Measurements from ENCODE around the gene LIMK1.

Gene LIMK1

GRCh38 chr7:74051629-74052410 lies 31.8 kb upstream of the LIMK1 start:
- Histone ChIP-seq H3K9me2 (replicated peaks; ENCODE audit: insufficient read depth, low read length) (no peaks in the 10 kb centered on the region), H3K4me3 (ENCODE audit: insufficient read depth, low read length, poor library complexity, severe bottlenecking) (no peak overlapping the region), H3K4me2 (ENCODE audit: low read depth, low read length, poor library complexity, severe bottlenecking) (no peak overlapping the region), H3K27ac (ENCODE audit: low read depth, low read length) (no peak overlapping the region), H3K79me2 (ENCODE audit: insufficient read depth, low read length) (no peaks in the 10 kb centered on the region), H3F3A (ENCODE audit: insufficient read depth) (no peaks in the 10 kb centered on the region), H3K9ac (ENCODE audit: low read length) (no peak overlapping the region), H3K36me3 (ENCODE audit: low read length) (no peaks in the 10 kb centered on the region), H3K9me3 (ENCODE audit: insufficient read depth, low read length) (no peaks in the 10 kb centered on the region), H4K20me1 (ENCODE audit: low read depth, low read length) (no peaks in the 10 kb centered on the region), H3K27me3 (ENCODE audit: low read length) (no peaks in the 10 kb centered on the region), H2AFZ (ENCODE audit: low read depth, low read length, severe bottlenecking) (no peak overlapping the region)
- TF ChIP-seq CTCF (IDR thresholded peaks at IDR 0.05; ENCODE audit: insufficient read depth, low read length, poor library complexity, severe bottlenecking) = no peak
- no peak for TF ChIP-seq EZH2phosphoT487 (conservative IDR thresholded peaks at IDR 0.05; ENCODE audit: low read length)

GRCh38 chr7:74052628-74053027 lies 31.0 kb upstream of the LIMK1 start:
- no peaks in the 10 kb centered on the region for H3F3A ChIP-seq (ENCODE audit: insufficient read depth)
- no peak overlapping the region for H3K27ac ChIP-seq (ENCODE audit: low read depth, low read length)
- H3K9ac ChIP-seq (ENCODE audit: low read length) = no peak overlapping the region
- H3K4me2 ChIP-seq (ENCODE audit: low read depth, low read length, poor library complexity, severe bottlenecking) = no peak overlapping the region
- H3K36me3 ChIP-seq (ENCODE audit: low read length) = no peaks in the 10 kb centered on the region
- no peak overlapping the region for H2AFZ ChIP-seq (ENCODE audit: low read depth, low read length, severe bottlenecking)
- H3K27me3 ChIP-seq (ENCODE audit: low read length) = no peaks in the 10 kb centered on the region
- no peaks in the 10 kb centered on the region for H3K79me2 ChIP-seq (ENCODE audit: insufficient read depth, low read length)
- no peaks in the 10 kb centered on the region for H4K20me1 ChIP-seq (ENCODE audit: low read depth, low read length)
- no peak overlapping the region for H3K4me3 ChIP-seq (ENCODE audit: insufficient read depth, low read length, poor library complexity, severe bottlenecking)
- no peak for TF ChIP-seq EZH2phosphoT487 (conservative IDR thresholded peaks at IDR 0.05; ENCODE audit: low read length)
- no peaks in the 10 kb centered on the region for H3K9me3 ChIP-seq (ENCODE audit: insufficient read depth, low read length)
- H3K9me2 ChIP-seq (replicated peaks; ENCODE audit: insufficient read depth, low read length) = no peaks in the 10 kb centered on the region

GRCh38 chr7:74053589-74054186 lies 29.9 kb upstream of the LIMK1 start:
- Histone ChIP-seq H3K9me3 (ENCODE audit: insufficient read depth, low read length) (no peaks in the 10 kb centered on the region), H3K4me3 (ENCODE audit: insufficient read depth, low read length, poor library complexity, severe bottlenecking) (no peak overlapping the region), H2AFZ (ENCODE audit: low read depth, low read length, severe bottlenecking) (no peak overlapping the region), H3K9ac (ENCODE audit: low read length) (no peak overlapping the region), H3K27ac (ENCODE audit: low read depth, low read length) (no peak overlapping the region), H3K4me2 (ENCODE audit: low read depth, low read length, poor library complexity, severe bottlenecking) (no peak overlapping the region), H4K20me1 (ENCODE audit: low read depth, low read length) (no peaks in the 10 kb centered on the region), H3F3A (ENCODE audit: insufficient read depth) (no peaks in the 10 kb centered on the region), H3K36me3 (ENCODE audit: low read length) (no peaks in the 10 kb centered on the region), H3K79me2 (ENCODE audit: insufficient read depth, low read length) (no peaks in the 10 kb centered on the region), H3K27me3 (ENCODE audit: low read length) (no peaks in the 10 kb centered on the region), H3K9me2 (replicated peaks; ENCODE audit: insufficient read depth, low read length) (no peaks in the 10 kb centered on the region)
- no peak for TF ChIP-seq EZH2phosphoT487 (conservative IDR thresholded peaks at IDR 0.05; ENCODE audit: low read length)
- no peak for TF ChIP-seq CTCF (IDR thresholded peaks at IDR 0.05; ENCODE audit: insufficient read depth, low read length, poor library complexity, severe bottlenecking)
